A549 (cell line): ENCODE results near the gene LRRIQ1.

ENCODE experiments used
- CTCF ChIP-seq: fragments of >200 bp; sonication (Bioruptor Twin); formaldehyde crosslinking; IDR thresholded peaks from 3 replicates; pipeline ENCODE4 v1.5.1; 2016
- EHF ChIP-seq: fragments of 250-450 bp; sonication (Bioruptor Pico); IDR thresholded peaks from 2 replicates; pipeline ENCODE4 v1.5.0; 2020; ENCODE audit warnings: mild to moderate bottlenecking
- FOSB ChIP-seq: fragments of 250-450 bp; sonication (Bioruptor Pico); IDR thresholded peaks from 2 replicates; pipeline ENCODE4 v1.5.0; 2020; ENCODE audit warnings: mild to moderate bottlenecking, moderate library complexity
- POLR2A ChIP-seq: IDR thresholded peaks from 2 replicates; pipeline ENCODE4 v1.6.1; 2012; ENCODE audit warnings: mild to moderate bottlenecking, low read length
- SMC3 ChIP-seq: fragments of >200 bp; sonication (Bioruptor Twin); formaldehyde crosslinking; IDR thresholded peaks from 3 replicates; pipeline ENCODE4 v1.6.1; 2018; ENCODE audit warnings: inconsistent platforms

GRCh38 chr12:85076688-85077430 is 40.7 kb downstream of the LRRIQ1 start:
- no peak for TF ChIP-seq FOSB (CRISPR knock-in tag)
- TF ChIP-seq POLR2A, result no peak
- peak; percentile 70 for TF ChIP-seq CTCF
- TF ChIP-seq EHF (CRISPR knock-in tag), result no peak
- peak; percentile 49 for TF ChIP-seq SMC3
